Measurements from ENCODE around the gene BZW1.

Gene BZW1

DNA sequence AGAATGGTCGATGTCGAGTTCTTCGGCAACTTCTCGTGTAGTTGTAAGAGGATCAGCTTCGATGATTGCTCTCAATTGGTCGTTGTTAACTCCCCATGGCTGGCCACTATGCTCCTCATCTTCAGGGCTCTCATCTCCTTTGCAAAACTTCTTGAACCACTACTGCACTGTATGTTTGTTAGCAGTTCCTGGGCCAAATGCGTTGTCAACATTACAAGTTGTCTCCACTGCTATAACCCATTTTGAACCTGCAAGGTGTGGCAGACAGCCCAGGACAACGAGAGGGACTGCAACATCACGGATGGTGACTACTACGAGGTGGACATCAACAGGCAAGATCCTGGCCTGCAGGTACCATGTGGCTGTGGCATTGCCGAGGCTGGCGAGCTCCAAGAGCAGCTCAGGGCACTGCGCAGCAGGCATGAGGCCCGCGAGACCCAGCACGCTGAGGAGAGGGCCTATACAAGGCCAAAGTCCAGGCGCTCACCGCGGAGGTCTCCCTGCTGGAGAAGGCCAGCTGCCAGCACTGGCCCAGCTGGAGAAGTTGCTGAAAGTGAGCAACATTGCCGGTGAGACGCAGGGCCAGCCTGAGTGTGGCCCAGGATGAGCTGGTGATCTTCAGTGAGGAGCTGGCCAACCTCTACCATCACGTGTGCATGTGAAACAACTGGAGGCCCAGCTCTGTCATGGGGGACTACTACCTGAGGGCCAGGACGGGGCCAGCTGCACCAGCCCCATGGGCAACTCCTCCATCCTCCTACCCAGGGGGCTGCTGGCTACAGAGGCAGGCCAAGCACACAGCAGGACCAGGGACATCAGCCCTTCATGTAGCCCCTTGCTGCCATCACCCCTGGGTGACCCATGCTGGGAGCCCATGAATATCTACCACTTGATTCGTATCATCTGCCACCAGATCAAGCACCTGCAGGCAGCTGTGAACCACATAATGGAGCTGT, 32.6 kb downstream of the BZW1 start:
- no peak for DNase-seq

- DNase-seq: no peak
Measured at GRCh38 chr2:200845194-200845593, 33.5 kb downstream of the BZW1 start.

- no peak for DNase-seq
Measured at GRCh38 chr2:200845669-200846325, 34.1 kb downstream of the BZW1 start.

DNA sequence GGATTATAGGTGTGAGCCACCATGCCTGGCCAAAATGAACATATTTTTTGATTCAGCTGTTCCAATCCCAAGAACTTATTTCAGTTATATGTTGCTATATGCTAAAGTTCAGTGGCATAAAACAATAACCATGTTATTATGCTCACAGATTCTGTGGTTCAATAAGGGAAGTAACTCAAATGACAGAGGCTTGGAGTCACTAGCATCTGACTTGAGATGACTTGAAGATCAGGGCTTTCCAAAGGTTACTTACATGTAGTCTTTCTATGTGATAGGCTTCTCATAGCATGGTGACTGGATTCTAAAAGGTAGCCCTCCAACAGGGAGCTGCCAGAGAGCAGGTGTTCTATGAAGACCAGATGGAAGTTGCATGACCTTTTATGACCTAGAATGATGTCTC, 35.6 kb downstream of the BZW1 start:
- no peak for DNase-seq

GRCh38 chr2:200847939-200848338, 36.2 kb downstream of the BZW1 start:
- no peak for DNase-seq

- no peak for DNase-seq
Measured at GRCh38 chr2:200850512-200851256, 39.0 kb downstream of the BZW1 start.

- no peak for DNase-seq
Measured at GRCh38 chr2:200851398-200852248, 39.9 kb downstream of the BZW1 start.

DNA sequence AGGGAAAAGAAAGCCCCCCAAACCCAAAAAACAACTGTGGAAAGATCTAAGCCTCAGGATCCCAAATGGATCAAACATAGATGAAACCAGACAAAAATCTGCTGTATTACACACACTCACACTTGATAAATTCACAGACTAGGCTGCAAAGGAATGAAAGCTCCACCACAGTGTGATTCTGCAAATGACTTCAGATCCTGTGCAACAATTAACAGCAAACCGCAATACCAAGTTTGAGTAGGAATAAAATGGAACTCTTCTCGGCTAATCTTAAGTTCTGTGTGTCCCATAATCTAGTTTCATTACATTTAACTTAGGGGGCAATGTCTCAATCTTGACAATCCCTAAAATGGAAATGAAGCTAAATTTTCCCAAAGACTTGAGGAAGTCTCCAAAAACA, 40.9 kb downstream of the BZW1 start:
- no peak for DNase-seq

GRCh38 chr2:200856806-200857205, 45.1 kb downstream of the BZW1 start:
- DNase-seq: no peak

- no peak for DNase-seq
Measured at GRCh38 chr2:200860092-200860795, 48.5 kb downstream of the BZW1 start.

DNA sequence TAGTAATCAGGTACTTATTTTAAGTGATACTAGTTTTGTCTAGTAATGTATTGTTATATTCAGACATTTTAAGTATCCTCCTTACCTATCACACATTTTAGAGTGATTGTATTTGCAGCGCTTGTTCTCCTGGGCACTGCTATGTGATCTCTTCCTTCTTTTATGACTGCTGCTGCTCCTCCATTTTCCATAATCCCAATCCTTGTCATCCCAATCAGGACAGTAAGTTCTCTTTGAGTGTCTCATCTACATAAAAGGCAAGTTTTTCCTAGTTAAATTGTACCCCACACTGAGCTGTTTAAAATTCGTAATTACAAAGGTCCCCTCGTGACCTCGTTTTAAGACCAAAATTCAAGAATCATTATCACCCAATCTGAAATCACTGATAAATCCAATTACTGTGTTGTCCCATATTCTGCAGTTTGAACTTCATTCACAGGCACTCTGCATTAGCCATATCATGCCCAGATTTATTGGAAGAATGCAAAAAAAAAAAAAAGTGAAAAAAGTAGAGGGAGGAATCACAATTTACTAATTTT, 50.0 kb downstream of the BZW1 start:
- DNase-seq: no peak

DNA sequence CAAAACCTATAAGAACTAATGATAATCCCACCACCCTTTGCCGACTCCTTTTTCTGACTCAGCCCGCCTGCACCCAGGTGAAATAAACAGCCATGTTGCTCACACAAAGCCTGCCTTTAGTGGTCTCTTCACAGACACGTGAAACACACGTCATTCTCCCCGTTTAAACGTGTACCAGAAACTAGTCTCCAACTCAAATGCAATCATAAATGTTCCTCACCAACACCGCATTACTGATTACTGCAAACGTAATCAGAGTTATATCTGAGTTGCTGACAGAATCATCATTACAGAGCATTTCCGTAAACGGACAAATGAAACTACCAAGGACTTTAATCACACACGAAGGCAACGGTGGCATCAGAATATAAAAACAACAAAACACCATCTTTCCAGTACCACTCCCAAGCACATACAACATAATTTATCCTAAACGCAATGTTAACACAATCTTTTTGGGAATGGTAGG, 50.9 kb downstream of the BZW1 start:
- peak; percentile 43 for DNase-seq

DNA sequence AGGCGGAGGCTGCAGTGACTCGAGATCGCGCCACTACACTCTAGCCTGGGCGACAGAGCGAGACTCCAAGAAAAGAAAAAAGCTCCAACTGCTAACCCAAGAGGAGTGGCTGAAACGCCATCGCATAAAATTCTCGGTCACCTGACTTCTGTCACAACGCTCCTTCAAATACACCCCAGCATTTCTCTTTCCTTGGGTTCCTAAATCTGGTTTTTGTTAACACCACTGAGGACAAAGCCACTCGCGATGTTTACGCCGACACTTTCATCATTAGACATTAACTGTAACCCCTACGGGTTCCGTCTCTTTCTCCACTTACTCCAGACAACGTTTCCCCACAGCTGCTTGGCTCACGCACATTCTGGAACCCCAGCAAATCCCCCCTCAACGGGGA, 52.1 kb downstream of the BZW1 start:
- peak; percentile 22 for DNase-seq

DNA sequence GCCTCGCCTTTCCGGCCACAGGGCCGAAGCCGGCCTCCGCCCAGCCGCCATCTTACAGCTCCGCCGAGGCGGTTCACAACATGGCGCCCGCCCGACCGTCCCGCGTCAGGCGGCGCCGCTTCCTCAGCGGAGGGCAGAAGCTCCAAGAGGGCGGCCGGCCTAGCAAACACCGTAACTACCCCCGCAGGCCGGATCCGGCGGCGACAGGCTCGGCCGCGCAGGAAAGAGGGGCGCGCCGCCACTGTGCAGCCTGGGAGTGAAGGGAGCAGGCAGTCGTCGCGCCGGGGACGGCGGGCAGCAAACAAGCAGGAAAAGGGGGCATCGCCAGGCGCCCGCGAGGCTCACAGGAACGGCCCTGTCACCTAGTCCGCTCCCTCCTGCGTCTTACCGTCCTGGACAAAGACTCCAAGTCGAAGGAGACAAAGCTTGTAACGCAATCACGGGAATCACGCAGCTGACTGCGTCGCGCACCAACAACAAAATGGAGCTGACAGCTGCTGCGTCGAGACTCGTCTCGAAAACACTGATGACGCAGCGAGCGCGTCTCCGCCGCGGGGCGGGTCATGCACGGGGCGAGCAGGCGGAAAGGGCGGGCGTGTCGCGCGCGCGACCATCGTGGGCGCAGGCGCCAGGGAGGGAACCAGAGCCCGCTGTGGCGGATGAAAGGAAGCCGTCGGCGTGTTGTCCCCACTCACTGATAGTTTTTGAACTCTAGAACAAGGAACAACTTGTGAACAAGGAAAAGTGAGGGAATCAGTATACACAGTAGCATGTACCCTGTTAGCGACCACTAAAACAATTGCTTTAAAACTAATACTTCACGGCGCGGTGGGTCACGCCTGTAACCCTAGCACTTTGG, 52.7 kb downstream of the BZW1 start, which contains the start of gene CLK1:
CLK1 (minus strand) TSS at position 483 of the 859 bp plus-strand sequence. CDS start 2,796 bp downstream, outside the sequence.
- DNase-seq: peak; percentile 98

DNA sequence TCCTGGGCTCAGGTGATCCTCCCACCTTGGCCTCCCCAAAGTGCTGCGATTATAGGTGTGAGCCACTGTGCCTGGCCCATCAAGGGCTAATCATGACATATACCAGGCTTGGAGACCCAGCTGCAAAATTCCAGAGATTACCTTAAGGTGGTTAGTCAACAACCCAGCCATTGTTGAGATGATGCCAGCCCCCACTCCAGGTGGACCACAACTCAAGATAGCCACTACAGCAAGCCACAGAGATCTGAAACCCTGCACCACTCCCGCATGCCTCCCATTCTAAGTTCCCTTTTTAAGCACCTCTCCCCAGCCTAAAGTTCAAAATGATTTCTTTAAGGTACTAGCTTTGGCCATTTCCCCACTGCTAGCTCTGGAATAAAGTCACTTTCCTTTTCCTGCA, 57.3 kb downstream of the BZW1 start:
- DNase-seq: no peak

DNA sequence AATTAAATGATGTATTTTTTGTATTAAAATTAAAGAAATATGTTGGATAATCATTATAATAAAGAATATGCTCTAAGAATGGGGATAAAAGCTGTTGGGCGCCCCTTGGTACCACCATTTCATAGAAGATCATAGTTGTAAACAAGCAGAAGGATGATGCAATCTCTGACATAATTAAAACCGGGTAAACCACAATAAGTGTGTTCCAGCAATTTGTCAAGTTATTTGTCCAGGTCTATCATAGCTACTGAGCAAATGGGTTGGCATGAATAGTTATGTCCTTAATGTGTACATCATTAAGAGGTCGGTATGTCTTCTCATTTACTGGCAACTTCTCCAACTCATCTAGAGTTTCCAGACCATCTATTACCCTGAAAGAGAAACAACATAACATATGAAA, 59.4 kb downstream of the BZW1 start:
- DNase-seq: no peak

GRCh38 chr2:200873560-200873959, 61.9 kb downstream of the BZW1 start:
- no peak for DNase-seq

All from stimulated activated CD4-positive, alpha-beta T cell treated with anti-CD3 and anti-CD28 coated beads, Interleukin-4, amount 100 ng/mL, for 1 hour (primary cell).